ENCODE results near the gene CROCC2. TPM values are rescaled to one million over a fixed set of nuclear protein-coding genes. Genes with fewer than 3 reads are reported as not detected.

CROCC2 gene
- total and polyA plus RNA-seq, 2 of the 13 experiments (the other 11 are each of a cell fraction or from before 2014, with no cell fraction given): not detected

GRCh38 chr2:240873805-240874714 lies 32.1 kb upstream of the CROCC2 start (continued):
- TF ChIP-seq FIP1L1 (IDR thresholded peaks at IDR 0.05; ENCODE audit: borderline replicate concordance, insufficient read depth, low read depth, low read length) (no peak), ZNF883 (CRISPR knock-in tag; IDR thresholded peaks at IDR 0.05; ENCODE audit: not compliant biosample characterization) (peak; percentile 48), ZNF737 (CRISPR knock-in tag; IDR thresholded peaks at IDR 0.05; ENCODE audit: borderline replicate concordance) (no peak), ZNF235 (CRISPR knock-in tag; IDR thresholded peaks at IDR 0.05; ENCODE audit: borderline replicate concordance) (no peak), ZNF12 (CRISPR knock-in tag; IDR thresholded peaks at IDR 0.05) (no peak), FOXA1 (IDR thresholded peaks at IDR 0.05) (no peak), FOXA1 (CRISPR knock-in tag; IDR thresholded peaks at IDR 0.05) (no peak; the same call in none of the 2 replicates), BHLHE40 (IDR thresholded peaks at IDR 0.05; ENCODE audit: low read length) (peak; percentile 94), SP4 (CRISPR knock-in tag; IDR thresholded peaks at IDR 0.05) (peak; percentile 93), ZNF33A (CRISPR knock-in tag; IDR thresholded peaks at IDR 0.05; ENCODE audit: borderline replicate concordance) (no peak), ZNF577 (CRISPR knock-in tag; IDR thresholded peaks at IDR 0.05; ENCODE audit: borderline replicate concordance, low read depth) (no peak), ZKSCAN5 (CRISPR knock-in tag; IDR thresholded peaks at IDR 0.05) (0 out of 2 replicates have a peak, but pooled peaks have one; percentile 17), ZNF720 (CRISPR knock-in tag; IDR thresholded peaks at IDR 0.05) (no peak)
- TF ChIP-seq, protein P1, sequence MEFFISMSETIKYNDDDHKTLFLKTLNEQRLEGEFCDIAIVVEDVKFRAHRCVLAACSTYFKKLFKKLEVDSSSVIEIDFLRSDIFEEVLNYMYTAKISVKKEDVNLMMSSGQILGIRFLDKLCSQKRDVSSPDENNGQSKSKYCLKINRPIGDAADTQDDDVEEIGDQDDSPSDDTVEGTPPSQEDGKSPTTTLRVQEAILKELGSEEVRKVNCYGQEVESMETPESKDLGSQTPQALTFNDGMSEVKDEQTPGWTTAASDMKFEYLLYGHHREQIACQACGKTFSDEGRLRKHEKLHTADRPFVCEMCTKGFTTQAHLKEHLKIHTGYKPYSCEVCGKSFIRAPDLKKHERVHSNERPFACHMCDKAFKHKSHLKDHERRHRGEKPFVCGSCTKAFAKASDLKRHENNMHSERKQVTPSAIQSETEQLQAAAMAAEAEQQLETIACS (CRISPR knock-in tag; IDR thresholded peaks at IDR 0.05): no peak
- TF ChIP-seq, protein P2, sequence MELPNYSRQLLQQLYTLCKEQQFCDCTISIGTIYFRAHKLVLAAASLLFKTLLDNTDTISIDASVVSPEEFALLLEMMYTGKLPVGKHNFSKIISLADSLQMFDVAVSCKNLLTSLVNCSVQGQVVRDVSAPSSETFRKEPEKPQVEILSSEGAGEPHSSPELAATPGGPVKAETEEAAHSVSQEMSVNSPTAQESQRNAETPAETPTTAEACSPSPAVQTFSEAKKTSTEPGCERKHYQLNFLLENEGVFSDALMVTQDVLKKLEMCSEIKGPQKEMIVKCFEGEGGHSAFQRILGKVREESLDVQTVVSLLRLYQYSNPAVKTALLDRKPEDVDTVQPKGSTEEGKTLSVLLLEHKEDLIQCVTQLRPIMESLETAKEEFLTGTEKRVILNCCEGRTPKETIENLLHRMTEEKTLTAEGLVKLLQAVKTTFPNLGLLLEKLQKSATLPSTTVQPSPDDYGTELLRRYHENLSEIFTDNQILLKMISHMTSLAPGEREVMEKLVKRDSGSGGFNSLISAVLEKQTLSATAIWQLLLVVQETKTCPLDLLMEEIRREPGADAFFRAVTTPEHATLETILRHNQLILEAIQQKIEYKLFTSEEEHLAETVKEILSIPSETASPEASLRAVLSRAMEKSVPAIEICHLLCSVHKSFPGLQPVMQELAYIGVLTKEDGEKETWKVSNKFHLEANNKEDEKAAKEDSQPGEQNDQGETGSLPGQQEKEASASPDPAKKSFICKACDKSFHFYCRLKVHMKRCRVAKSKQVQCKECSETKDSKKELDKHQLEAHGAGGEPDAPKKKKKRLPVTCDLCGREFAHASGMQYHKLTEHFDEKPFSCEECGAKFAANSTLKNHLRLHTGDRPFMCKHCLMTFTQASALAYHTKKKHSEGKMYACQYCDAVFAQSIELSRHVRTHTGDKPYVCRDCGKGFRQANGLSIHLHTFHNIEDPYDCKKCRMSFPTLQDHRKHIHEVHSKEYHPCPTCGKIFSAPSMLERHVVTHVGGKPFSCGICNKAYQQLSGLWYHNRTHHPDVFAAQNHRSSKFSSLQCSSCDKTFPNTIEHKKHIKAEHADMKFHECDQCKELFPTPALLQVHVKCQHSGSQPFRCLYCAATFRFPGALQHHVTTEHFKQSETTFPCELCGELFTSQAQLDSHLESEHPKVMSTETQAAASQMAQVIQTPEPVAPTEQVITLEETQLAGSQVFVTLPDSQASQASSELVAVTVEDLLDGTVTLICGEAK (IDR thresholded peaks at IDR 0.05): no peak
- TF ChIP-seq, protein P2 (CRISPR knock-in tag; IDR thresholded peaks at IDR 0.05): peak; percentile 95
- TF ChIP-seq, protein P3, sequence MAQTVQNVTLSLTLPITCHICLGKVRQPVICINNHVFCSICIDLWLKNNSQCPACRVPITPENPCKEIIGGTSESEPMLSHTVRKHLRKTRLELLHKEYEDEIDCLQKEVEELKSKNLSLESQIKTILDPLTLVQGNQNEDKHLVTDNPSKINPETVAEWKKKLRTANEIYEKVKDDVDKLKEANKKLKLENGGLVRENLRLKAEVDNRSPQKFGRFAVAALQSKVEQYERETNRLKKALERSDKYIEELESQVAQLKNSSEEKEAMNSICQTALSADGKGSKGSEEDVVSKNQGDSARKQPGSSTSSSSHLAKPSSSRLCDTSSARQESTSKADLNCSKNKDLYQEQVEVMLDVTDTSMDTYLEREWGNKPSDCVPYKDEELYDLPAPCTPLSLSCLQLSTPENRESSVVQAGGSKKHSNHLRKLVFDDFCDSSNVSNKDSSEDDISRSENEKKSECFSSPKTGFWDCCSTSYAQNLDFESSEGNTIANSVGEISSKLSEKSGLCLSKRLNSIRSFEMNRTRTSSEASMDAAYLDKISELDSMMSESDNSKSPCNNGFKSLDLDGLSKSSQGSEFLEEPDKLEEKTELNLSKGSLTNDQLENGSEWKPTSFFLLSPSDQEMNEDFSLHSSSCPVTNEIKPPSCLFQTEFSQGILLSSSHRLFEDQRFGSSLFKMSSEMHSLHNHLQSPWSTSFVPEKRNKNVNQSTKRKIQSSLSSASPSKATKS (CRISPR knock-in tag; IDR thresholded peaks at IDR 0.05): no peak; the same call in 1 of the 2 replicates

Data from HepG2 (cell line).